Activated CD4-positive, alpha-beta T cell treated with anti-CD3 and anti-CD28 coated beads, Interleukin-2, Interleukin-6, amounts not matched to agents 100 ng/mL and 50 ng/mL, durations not matched to agents 16 hours and 8 hours (primary cell): ENCODE data around the gene MRGPRG.

Source experiments
- DNase-seq: peaks from one replicate; pipeline ENCODE4 v3.0.0-alpha.2; 2020

The MRGPRG gene

DNA sequence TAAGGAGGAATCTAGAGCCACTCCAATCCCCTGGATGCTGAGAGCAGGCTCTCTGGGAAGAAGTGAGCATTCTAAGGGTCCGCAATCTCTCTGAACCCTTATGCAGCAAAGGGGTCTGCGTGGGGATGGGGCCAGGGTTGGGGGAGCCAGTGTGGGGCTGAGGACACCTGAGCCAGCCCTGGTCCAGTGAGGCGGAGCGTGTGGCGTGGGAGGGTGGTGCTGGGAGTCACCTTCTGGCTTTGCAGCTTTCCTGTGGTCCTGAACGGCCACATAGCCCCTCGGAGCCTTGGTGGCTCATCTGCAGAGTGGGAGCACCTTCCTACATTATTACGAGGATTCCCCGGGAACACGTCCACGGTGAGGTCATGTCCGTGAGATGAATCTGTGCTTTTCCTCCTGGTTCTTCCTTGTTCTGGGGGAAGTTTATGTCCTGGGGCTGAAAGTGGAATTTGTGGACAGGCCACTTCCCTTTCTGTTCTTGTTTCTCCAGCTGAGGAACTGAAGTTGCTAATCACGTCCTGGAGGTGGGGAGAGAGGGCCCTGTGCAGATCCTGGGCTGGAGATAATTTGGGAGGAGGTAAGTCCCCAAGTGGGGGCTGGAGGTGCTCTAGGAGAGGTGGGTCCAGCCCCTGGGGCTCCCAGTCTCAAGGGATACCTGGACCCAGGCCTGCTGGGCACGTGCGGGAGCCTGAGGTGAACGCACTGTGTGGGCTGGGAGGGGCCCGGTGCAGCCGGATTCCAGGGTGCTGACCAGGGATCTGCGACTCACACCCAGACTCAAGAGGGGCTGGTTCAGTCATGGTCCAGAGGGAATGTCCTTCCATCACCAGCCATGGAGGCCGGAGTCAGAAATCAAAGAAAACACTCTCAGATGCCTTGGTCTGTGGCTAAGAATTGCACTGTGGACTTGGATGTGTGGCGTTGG is 7.5 kb upstream of the MRGPRG start:
- no peak for DNase-seq

DNA sequence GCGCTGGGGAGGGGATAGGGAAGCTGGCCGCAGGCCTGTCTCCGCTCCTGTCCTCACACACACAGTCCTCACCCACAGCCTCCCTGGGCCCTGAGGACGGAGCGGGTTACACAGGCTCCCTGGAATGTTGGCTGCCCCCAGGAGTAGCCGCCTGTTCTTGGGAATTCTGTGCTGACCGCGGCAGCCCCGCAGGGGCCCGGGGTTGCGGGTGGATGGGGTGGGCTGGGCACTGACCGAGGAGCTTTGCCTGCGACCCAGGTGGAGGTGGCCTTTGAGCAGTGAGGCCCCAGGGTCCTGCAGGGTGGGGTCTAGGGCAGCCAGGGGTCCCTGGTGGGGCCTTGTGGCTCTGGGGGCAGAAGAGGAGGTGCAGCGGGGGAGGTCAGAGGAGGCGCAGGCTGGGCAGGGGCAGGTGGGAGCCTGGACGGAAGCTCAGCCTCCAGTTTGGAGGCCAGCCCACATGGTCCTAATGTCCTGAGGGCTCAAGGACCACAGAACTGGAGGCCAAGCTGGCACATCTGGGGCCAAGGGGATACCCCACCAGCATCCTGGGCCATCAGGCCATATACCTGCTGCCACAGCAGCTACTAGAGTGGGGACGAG is 6.6 kb upstream of the MRGPRG start:
- no peak for DNase-seq

DNA sequence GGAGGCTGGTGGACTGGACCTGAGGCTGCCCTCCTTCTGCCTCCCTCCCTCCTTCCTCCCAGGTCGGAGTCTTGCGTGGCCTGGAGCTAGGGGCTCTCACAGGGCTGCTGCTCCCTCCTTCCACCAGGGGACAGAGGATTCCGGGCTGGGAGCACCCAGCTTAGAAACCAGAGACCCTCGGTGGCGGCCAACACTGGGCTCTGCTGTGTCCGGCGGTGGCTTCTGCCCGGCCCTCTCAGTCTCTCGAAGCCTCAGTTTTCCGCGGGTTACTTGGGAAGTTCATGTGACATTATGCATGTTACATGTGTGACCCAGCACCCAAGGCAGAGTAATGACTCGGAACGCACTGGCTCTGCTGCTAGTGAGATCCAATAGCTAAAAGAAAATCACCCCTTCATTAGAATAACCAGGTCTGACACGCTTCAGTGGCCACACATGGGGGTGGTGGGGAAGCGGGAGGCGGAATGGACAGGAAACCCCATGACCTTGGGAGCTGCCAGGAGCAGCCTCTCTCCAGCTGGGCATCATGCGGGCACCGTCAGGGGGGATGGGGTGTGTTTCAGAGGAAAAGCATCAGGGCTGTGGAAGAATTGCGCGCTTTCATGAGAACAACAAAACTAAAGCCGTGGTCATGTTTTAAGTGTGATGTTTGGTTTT is 5.9 kb upstream of the MRGPRG start:
- DNase-seq = no peak

DNA sequence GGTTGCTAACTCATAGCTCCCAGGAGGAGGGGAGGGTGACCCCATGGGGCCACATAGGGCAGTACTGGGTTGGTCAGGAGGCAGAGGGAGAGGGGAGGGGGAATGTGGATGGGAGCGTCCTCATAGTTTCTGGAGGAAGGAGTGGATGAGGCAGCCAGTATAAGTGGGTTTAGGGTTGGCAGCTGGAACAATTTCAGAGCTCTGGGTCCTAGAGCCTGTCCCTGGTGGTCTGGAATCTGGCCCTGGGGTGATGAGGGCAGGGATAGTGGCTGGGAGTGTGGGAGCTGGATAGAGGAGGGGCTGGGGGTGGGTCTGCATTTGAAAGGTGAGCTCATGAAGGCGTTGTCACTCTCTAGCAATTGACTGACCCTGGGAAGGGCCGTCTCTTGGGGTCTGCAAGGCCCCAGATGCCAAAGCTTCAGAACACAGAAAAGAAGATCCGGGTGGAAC is 5.3 kb upstream of the MRGPRG start:
- DNase-seq = no peak

DNA sequence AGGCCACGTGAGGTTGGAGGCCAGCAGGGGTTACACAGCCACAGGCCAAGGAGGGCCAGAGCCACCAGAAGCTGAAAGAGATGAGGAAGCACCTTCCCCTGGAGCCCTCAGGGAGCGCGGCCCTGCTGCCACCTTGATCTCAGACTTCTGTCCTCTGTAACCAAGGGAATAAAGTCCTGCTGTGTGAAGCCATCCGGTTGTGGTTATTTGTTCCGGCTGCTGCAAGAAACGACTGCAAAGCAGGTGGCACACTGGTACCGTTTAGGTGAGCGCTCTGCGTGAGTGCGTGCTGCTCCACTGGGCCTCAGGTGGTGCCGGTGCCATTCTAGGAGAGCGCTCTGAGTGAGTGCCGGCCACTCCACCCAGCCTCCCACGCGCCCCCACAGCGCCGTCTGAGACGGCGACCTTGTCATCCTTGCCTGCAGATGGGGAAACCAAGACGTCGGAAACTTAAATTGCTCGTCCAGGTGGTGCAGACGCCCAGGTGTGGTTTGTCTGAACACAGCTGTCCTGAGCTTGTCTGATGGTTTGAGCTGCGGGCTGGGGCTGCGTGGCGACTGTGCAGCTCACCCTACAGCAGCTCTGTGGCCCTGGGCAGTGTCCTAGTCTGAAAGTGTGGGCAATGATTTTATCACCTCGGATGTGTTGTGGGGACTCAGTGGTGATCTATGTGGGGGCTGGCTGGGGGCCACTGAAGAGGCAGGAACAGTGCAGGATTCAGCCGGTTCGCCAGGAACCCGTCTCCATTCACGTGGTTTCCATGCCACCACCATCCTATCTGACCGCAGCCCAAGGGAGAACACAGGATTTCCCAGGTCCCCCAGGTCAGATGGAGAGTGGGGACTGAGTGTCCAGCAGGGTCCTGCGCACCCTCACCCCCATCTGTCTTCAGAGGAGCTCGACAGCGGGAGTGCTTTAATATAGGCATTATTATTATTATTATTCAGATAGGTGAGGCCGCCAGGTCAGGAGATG is 4.6 kb upstream of the MRGPRG start:
- no peak for DNase-seq

DNA sequence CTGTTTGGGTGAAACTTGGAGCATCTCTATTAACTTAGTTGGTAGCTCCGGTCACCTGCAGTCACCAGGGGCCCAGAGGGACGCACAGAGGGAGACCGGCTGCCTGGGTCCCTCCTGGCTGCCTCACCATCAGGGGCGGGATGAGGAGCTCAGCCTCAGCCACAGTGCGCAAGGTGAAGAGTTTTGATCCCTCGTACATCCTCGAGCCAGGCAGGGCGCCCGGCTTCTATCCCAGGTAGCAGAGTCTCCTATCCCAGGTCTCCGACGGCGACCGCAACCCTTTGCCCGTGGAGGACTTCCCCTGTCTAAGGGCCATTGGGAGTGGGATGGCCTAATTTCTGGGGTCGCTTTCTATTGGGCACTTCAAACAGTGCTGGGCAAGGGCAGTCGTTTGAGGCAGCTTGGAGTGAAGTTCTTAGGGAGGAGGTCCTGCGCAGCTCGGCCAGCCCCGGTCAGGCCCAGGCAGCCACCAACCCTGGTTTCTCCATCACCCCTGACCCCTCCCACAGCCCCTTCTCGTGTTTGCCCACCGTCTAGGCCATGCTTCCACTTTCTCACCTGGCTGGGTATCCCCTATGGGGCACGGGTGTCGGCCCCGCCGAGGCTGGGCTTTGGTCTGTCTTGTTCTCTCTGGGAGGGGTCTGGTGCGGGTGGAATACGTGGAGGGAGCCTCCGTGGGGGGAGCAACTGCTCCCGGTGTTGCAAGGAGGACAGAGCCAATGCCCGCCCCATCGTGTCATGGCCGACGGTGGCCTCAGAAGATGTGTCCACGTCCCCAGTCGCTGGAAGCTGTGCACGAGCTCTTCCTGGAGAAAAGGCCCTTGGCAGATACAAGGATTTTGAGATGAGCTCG is 3.6 kb upstream of the MRGPRG start:
- no peak for DNase-seq

DNA sequence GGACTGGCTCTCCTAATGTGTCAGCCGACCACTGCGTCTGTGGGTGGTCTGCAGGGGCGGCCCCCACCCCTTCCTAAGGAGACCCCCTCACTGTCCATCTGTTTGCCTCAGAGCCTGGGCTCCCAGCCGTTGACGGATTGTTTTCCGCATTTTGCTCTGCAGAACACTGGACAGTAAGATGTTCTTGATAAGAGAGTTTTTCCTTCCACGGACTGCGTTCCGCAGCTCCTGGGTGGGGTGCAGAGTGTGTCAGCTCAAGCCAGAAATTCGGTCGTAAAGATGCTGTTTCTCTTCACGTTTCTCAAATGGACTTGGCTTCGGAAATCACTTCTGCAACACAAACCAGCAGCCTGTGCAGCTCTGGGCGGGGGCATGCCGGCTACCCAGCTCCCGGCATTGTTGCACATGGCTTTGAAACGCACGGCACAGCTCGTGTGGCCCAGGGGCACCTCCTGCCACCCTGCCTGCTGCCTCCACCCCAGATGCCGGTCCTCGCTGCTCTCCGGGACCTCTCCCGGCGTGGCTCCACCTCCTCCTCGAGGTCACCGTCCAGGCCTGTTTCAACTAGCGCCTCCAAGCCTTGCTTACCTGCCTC is 2.9 kb upstream of the MRGPRG start:
- DNase-seq = no peak

DNA sequence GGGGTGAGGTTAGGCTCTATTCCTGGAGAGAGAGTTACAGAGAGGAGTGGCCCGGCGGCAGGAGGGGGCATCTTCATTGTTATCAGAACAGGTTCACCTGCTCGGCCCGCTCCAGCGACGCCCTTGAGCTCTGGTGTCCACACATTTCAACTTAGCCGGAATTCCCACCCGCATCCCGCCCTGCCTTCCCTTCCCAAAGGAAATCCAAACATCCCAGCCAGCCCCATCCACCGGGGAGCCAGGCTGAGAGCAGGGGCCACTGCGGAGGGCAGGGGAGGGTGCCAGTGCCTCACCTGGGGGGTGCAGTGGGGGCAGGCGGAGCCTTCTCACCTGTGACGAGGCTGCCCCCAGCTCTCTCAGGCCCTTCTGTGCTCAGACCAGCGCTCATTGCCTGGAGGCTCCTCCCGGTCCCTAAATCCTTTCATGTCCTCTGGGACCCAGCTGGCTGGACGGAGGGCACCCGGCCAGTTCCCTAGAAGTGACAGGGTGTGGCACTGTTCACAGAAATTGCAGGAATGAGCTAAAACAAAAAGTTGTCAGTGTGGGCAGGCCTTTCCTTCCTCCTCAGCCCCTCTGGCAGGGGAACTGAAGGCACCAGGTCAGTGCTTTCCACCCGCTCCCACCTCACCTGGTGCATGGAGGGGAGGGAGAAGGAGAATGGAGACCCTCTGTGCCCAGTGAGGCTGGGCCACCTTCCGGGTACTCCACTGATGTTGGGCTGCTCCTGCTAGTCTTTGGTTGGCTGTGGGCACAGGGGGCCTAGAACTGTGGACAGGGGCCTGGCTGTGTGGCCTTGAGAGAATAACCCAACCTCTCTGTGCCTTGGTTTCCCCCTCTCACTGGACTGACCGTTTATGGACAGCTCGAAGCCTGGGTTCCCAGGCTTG is 2.2 kb upstream of the MRGPRG start:
- DNase-seq = no peak

DNA sequence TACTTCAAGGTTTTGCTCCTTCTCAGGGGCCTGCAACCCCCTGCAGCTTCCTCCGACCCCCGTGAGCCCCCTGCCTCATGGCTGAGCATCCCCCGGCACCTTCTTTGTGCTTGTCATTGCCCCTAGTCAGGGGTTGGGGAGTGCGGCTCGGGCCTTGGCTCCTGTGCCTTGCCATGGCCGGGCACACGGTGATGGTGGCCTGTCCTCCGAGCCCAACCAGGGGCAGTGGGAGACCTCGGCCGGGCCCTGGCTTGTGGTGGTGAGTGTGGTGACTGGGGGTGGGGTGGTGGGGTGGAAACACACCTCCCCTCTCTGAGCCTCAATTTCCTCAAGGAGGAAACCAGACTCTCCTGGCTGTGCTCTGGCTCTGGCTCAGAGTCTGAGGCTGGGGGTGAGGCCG is 1.5 kb upstream of the MRGPRG start:
- no peak for DNase-seq

DNA sequence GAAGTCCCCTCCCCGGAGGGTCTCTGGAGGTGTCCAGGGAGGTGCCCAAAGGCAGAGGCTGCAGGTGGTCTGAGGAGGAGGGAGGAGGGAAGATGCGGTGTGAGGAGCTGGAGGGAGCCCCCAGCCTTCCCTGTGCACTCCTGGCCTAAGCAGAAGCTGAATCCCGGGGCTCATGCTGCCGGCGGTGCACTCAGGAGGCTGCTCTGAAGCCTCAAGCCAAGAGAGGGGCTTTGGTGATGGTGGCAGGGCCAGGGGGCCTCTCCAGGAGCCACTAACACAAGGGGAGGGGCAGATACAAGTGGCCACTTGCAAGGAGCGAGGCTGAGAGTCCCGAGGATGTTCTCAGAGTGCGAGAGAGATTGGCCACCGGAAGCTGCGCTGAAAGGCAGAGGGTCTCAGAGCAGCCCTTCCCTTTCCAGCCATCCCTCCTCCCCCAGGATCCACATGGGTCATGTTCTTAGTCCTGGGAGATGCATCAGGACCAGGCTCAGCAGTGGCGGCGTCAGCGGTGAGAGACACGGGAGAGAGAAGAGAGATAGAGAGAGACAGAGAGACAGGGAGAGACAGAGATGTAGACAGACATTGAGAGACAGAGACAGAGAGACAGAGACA is 774 bp upstream of the MRGPRG start:
- no peak for DNase-seq

DNA sequence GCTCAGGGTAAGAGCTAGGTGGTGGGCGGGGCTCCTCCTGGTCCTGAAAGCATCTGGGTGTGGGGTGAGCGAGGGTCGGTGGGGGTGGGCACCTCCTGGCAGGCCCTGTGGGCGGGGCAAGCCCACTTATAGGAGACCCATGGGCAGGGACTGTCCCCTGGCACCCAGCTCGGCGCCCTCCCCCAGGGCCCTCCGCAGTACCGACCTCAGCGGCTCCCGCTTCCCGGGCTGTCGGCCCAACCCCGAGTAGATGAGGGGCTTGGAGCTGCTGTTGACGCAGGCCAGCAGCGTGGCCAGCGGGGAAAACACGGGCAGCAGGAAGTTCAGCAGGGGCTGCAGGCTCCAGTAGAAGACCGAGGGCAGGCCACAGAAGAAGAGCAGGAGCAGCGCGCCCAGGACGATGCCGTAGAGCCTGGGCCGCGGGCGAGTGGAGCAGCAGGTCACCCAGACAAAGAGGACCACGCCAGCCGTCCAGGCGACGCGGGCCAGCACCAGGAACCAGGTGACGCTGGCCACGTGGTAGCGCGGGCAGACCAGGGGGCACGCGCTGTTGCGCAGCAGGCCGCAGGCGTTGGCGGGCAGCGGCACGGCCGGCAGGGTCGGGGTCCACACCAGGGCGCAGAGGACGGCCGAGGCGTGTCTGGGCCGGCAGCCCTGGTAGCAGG is 663 bp downstream of the MRGPRG start:
- DNase-seq = no peak

DNA sequence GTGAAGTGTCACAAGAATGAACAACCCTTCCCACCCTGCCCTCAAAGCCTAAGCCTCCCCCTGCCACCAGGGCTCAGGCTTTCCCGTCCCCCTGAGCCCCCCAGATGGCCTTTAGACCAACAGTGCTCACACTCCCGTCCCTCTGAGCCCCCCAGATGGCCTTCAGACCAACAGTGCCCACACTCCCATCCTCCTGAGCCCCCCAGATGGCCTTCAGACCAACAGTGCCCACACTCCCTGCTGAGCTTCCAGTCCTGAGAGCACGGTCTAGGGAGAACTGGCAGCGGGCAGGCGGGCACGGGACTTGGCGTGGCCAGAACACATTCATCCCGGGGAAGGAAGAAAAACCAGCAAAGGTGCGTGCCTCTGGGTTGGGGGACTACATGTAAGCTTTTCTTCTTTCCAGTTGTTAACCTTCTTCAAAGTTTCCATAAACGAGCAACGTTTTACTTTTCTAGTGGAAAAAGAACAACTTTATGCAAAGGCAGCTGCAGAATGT is 2.5 kb downstream of the MRGPRG start:
- DNase-seq = no peak

DNA sequence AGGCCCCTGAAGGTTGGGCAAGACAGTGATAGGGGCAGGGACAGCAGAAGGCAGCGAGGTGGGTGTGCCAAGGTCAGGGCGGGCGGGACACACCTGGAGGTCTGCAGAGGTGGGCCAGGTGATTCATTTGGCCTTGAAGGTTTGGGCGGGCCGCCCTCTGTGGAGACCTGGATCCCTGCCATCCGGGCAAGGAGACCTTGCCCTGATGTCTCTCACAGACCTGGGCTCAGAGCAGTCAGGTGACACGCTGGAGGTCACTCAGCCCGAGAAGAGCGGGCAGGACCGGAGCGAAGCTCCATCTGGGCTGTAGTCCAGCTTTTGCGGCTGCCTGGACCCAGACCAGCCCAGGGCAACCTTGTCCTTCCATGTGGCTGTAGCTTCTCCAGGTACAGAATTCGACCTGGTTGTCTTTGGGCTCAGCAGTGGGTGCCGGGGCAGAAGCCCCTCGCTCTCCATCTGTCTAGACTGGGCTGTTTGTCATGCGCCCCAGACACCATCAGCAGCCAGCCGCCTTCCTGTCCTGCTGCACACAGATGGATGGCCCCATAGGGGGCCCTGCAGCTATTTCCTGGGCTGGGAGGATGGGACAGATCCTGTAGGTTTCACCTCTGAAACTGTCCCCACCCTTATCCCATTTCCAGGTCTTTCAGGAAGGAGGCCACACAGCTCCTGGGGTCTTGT is 3.1 kb downstream of the MRGPRG start:
- no peak for DNase-seq

DNA sequence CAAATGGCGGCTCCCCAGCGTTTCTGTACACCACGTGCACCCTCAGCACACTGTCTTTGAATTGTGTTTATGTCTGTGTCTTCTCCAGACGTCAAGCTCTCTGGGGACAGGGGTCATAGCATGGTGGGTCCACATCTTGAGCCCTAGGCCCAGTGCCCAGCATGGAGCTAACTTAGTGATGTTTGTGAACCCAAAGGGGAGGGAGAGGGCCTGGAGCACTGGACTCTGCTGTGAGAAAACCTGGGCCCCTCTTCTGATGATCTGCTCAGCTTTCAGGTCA is 4.3 kb downstream of the MRGPRG start:
- DNase-seq = no peak

DNA sequence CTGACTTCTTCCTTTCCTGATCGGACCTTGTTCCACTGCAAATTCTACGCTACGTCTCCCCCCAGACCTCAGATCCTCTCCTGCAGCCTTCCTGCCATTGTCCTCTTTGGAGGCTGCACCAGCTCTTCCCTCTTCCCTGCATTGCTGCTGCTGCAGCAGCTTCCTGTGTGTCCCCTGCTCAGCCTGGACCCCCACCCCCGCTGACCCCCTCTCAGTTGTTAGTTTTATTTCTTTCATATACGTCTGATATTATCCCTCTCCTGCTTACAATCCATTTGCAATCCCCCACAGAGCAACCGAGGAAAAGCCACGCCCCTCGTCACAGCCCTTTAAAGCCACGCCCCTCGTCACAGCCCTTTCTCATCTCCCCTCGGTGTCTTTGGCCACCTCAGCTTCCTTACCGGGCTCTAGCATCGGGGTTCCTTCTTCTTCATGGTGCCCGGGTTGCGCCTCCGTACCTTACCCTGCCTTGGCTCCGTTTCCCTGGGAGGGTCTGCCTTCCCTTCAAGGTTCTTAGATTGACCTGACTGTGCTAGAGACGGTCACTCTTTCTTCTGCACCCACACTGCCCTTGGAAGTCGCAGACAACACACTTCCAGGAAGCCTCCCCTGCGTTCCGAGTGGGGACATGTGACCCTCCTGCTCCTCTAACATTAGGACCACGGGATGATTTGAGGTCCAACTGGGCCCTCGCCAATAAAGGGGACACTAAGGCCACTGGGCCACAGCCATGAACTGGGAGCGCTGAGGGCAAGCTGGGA is 4.8 kb downstream of the MRGPRG start:
- DNase-seq = no peak

DNA sequence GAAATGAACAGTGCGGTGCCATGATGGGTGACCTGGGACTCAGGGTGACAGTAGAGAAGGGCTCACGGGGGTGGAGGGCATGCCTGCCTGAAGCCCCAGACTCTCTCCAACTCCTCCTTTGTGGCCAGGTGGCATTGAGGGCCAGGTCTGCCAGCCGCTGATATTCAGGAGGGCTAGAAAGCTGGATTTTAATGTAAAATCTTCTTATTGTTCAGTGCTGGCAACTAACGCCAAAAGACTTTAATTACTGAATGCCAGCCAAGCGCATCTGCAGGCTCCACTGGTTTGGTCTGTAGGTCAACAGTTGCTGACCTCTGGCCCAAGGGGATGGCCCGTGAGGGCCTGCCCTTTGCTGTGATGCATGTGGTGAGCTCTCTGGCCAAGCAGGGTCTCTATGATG is 10.3 kb downstream of the MRGPRG start:
- no peak for DNase-seq

DNA sequence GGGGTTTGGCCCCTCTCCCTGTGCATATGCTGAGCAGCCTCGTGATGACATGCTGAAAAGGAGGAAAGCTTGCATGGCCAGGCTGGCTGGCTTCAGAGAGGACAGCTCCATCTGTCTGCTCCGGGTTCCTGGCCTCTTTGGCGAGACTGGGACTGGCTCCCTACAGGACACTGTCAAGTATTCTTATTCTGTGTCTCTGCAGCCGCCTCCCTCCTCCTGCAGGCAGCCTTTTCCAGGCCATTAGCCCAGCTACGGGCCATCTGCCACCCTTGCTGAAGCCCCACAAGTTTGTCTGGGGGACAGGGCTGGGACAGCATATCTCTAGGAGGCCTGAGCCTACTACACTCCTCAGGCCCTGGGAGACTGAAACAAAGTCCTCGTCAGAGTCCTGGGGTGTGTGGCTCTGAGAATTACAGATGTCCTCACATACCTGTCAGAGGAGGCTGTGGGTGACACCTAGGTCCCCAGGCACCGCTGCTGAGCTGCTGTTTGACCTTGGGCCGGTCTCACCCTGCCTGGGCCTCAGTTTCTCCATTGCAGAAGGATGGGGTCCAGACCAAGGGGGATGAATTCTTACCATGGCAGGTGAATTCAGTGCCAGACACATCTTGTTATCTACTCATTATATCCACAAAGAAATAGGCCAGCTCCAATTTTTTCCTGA is 11.0 kb downstream of the MRGPRG start:
- no peak for DNase-seq

DNA sequence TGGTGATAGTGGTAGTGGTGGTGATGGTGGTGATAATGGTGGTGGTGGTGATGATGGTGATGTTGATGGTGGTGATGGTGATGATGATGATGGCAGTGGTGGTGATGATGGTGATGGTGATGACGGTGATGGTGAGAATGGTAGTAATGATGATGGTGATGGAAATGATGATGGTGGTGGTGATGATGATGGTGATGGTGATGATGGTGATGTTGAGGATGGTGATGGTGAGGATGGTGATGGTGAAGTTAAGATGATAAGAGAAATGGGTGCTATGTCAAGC is 11.8 kb downstream of the MRGPRG start:
- no peak for DNase-seq
